ENCODE results near the gene TUBA3D. TPM values are rescaled to one million over a fixed set of nuclear protein-coding genes. Genes with fewer than 3 reads are reported as not detected.

TUBA3D gene
- total and polyA plus RNA-seq, 2 of the 13 experiments (the other 11 are each of a cell fraction or from before 2014, with no cell fraction given) = not detected

DNA sequence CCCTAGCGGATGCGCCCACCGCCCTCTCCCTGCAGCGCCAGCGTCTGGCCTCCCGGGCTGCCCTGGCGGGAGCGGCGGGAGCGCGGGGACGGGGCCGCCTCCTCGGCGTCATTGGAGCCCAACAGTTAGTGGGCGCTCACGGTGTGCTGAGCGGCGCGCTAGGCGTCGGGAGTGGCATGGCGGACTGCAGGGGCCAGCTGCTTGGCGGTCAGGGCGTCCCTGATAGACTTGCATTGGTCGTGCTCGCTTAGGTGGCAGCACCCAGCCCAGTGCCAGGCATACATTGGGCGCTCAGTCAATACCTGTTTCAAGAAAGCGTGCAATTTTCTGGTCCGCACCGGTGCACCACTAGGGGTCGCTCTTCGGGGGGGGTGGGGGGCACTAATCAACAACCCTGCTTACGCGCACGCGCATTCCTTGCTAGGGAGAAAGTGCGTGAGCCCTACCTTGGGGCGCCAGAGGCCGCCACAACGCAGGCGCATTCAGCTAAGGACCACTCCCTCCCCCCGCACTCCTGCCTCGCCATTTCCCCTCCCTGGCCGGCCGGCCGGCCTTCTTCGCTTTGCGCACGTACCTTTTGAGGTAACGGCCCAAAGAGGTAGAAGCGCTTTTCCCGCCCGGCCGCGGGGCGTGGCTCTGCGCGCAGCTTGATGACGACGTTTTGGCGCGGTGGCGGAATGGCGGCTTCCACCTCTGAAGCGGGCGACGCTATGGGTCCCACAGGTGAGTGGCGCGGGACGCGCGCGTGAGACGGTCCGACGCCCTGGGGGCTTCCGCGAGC, 16.7 kb downstream of the TUBA3D start (continued):
- TF ChIP-seq, protein P1, sequence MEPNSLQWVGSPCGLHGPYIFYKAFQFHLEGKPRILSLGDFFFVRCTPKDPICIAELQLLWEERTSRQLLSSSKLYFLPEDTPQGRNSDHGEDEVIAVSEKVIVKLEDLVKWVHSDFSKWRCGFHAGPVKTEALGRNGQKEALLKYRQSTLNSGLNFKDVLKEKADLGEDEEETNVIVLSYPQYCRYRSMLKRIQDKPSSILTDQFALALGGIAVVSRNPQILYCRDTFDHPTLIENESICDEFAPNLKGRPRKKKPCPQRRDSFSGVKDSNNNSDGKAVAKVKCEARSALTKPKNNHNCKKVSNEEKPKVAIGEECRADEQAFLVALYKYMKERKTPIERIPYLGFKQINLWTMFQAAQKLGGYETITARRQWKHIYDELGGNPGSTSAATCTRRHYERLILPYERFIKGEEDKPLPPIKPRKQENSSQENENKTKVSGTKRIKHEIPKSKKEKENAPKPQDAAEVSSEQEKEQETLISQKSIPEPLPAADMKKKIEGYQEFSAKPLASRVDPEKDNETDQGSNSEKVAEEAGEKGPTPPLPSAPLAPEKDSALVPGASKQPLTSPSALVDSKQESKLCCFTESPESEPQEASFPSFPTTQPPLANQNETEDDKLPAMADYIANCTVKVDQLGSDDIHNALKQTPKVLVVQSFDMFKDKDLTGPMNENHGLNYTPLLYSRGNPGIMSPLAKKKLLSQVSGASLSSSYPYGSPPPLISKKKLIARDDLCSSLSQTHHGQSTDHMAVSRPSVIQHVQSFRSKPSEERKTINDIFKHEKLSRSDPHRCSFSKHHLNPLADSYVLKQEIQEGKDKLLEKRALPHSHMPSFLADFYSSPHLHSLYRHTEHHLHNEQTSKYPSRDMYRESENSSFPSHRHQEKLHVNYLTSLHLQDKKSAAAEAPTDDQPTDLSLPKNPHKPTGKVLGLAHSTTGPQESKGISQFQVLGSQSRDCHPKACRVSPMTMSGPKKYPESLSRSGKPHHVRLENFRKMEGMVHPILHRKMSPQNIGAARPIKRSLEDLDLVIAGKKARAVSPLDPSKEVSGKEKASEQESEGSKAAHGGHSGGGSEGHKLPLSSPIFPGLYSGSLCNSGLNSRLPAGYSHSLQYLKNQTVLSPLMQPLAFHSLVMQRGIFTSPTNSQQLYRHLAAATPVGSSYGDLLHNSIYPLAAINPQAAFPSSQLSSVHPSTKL (CRISPR knock-in tag; IDR thresholded peaks at IDR 0.05) = peak; percentile 48; the same call in 1 of the 2 replicates
- TF ChIP-seq ZNF101 (CRISPR knock-in tag; IDR thresholded peaks at IDR 0.05; ENCODE audit: borderline replicate concordance, low read depth) (no peak), POLR2A (IDR thresholded peaks at IDR 0.05; ENCODE audit: insufficient read depth in 1 of 2, low read depth in 2 of 2, low read length in 2 of 2) (peak in 1 of 2 experiments; percentile 66; a peak in 3 of 4 replicates), ZNF749 (CRISPR knock-in tag; IDR thresholded peaks at IDR 0.05; ENCODE audit: borderline replicate concordance) (0 out of 2 replicates have a peak, but pooled peaks have one; percentile 5), HDAC1 (CRISPR knock-in tag; IDR thresholded peaks at IDR 0.05) (peak; percentile 94), U2AF2 (IDR thresholded peaks at IDR 0.05; ENCODE audit: low read depth, low read length) (no peak), ZFP41 (CRISPR knock-in tag; IDR thresholded peaks at IDR 0.05; ENCODE audit: borderline replicate concordance) (no peak), ZSCAN12 (CRISPR knock-in tag; IDR thresholded peaks at IDR 0.05) (0 out of 2 replicates have a peak, but pooled peaks have one; percentile 45), SNRNP70 (IDR thresholded peaks at IDR 0.05; ENCODE audit: low read depth, low read length) (no peak), POGZ (CRISPR knock-in tag; IDR thresholded peaks at IDR 0.05) (peak; percentile 89), POLR2AphosphoS5 (IDR thresholded peaks at IDR 0.05; ENCODE audit: low read depth, low read length) (peak; percentile 51), KLF11 (CRISPR knock-in tag; IDR thresholded peaks at IDR 0.05) (no peak; the same call in 1 of the 2 replicates), BRD4 (CRISPR knock-in tag; IDR thresholded peaks at IDR 0.05) (0 out of 2 replicates have a peak, but pooled peaks have one; percentile 70), MTA3 (CRISPR knock-in tag; IDR thresholded peaks at IDR 0.05) (no peak), ZNF496 (CRISPR knock-in tag; IDR thresholded peaks at IDR 0.05; ENCODE audit: insufficient replicate concordance) (no peak), SMARCE1 (IDR thresholded peaks at IDR 0.05; ENCODE audit: borderline replicate concordance) (no peak)
- TF ChIP-seq, protein P2, sequence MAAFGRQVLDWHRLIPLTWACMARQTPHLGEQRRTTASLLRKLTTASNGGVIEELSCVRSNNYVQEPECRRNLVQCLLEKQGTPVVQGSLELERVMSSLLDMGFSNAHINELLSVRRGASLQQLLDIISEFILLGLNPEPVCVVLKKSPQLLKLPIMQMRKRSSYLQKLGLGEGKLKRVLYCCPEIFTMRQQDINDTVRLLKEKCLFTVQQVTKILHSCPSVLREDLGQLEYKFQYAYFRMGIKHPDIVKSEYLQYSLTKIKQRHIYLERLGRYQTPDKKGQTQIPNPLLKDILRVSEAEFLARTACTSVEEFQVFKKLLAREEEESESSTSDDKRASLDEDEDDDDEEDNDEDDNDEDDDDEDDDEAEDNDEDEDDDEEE (CRISPR knock-in tag; IDR thresholded peaks at IDR 0.05) = peak; percentile 59; the same call in 1 of the 2 replicates
- TF ChIP-seq, protein P3, sequence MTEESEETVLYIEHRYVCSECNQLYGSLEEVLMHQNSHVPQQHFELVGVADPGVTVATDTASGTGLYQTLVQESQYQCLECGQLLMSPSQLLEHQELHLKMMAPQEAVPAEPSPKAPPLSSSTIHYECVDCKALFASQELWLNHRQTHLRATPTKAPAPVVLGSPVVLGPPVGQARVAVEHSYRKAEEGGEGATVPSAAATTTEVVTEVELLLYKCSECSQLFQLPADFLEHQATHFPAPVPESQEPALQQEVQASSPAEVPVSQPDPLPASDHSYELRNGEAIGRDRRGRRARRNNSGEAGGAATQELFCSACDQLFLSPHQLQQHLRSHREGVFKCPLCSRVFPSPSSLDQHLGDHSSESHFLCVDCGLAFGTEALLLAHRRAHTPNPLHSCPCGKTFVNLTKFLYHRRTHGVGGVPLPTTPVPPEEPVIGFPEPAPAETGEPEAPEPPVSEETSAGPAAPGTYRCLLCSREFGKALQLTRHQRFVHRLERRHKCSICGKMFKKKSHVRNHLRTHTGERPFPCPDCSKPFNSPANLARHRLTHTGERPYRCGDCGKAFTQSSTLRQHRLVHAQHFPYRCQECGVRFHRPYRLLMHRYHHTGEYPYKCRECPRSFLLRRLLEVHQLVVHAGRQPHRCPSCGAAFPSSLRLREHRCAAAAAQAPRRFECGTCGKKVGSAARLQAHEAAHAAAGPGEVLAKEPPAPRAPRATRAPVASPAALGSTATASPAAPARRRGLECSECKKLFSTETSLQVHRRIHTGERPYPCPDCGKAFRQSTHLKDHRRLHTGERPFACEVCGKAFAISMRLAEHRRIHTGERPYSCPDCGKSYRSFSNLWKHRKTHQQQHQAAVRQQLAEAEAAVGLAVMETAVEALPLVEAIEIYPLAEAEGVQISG (CRISPR knock-in tag; IDR thresholded peaks at IDR 0.05) = peak; percentile 88
- TF ChIP-seq, protein P4, sequence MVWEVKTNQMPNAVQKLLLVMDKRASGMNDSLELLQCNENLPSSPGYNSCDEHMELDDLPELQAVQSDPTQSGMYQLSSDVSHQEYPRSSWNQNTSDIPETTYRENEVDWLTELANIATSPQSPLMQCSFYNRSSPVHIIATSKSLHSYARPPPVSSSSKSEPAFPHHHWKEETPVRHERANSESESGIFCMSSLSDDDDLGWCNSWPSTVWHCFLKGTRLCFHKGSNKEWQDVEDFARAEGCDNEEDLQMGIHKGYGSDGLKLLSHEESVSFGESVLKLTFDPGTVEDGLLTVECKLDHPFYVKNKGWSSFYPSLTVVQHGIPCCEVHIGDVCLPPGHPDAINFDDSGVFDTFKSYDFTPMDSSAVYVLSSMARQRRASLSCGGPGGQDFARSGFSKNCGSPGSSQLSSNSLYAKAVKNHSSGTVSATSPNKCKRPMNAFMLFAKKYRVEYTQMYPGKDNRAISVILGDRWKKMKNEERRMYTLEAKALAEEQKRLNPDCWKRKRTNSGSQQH (CRISPR knock-in tag; IDR thresholded peaks at IDR 0.05; ENCODE audit: low read depth) = 0 out of 2 replicates have a peak, but pooled peaks have one; percentile 49

All from HepG2 (cell line).